ENCODE results near the gene OSBPL7. TPM values are rescaled to one million over a fixed set of nuclear protein-coding genes. Genes with fewer than 3 reads are reported as not detected.

Gene OSBPL7
- total RNA-seq, 1 experiment from 2014 or later = 13.0 TPM

DNA sequence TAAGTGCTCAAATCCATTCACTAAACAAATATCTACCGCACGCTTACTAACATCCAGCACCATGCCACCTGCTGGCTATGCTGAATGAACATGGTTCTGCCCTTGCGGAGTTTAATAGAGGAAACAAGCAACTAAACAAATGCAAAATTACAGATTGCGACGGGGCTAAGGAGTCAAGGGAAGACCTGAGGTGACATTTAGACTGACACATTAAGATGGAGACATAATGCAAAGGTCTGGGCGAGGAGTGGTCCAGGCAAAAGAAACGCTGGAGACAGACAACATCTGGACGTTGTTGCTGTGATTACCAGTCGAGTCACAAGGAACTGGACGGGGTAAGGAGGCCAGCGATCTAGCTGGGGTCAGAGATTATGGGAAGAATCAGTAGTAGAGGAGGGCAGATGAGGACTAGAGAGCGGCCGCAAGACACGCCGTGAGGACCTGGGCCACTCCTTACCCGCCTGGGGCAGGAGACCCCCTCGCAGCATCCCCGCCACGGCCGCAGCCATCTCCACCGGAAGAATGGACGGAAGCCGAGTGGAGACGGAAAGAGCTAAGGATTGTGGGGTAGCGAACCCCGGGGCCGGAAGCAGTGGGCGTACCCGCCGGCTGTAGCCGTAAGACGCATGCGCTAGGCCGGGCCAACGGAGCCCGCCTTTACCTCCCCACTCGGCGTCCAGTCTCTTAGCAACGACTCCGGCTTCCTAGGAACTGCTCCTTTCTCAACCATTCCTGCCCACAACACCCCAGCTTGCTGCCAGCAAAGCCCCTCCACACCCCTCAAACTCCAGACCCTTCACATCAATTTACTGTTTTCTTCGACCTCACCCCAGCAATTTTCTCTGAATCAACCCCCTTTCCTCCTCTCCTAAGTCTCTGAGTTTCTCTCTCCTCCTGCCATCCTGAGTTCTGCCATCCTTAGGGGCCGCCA, 9.7 kb upstream of the OSBPL7 start, which contains the start of the genes LRRC46 and MRPL10:
TSS of gene LRRC46 (plus strand) at position 668 of the 931 bp plus-strand sequence. CDS start 320 bp downstream, outside the sequence.
TSS of gene MRPL10 (minus strand) at position 539 of the 931 bp plus-strand sequence. CDS start at position 509, 30 bp downstream.
- TF ChIP-seq, protein P1, sequence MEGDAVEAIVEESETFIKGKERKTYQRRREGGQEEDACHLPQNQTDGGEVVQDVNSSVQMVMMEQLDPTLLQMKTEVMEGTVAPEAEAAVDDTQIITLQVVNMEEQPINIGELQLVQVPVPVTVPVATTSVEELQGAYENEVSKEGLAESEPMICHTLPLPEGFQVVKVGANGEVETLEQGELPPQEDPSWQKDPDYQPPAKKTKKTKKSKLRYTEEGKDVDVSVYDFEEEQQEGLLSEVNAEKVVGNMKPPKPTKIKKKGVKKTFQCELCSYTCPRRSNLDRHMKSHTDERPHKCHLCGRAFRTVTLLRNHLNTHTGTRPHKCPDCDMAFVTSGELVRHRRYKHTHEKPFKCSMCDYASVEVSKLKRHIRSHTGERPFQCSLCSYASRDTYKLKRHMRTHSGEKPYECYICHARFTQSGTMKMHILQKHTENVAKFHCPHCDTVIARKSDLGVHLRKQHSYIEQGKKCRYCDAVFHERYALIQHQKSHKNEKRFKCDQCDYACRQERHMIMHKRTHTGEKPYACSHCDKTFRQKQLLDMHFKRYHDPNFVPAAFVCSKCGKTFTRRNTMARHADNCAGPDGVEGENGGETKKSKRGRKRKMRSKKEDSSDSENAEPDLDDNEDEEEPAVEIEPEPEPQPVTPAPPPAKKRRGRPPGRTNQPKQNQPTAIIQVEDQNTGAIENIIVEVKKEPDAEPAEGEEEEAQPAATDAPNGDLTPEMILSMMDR (conservative IDR thresholded peaks at IDR 0.05) = peak; percentile 45; the same call in 2 of the 3 replicates
- no peaks in the 10 kb centered on the region for H3K27me3 ChIP-seq (ENCODE audit: insufficient read depth, low read length)

More for the DNA sequence above, 9.7 kb upstream of the OSBPL7 start, which contains the start of the genes LRRC46 and MRPL10:
- no peaks in the 10 kb centered on the region for H3K4me1 ChIP-seq (ENCODE audit: insufficient read depth, low read length)
- Mint-ChIP-seq H3K4me3 (peak within 1 kb of the TSS; percentile 86 to 95), H3K36me3 (ENCODE audit: insufficient read depth in 1 of 3, low read depth in 3 of 3) (peaks cover 14 to 33% (median 27%) of the 10 kb centered on the region in 3 experiments), H3K27ac (peak within 1 kb of the TSS; percentile 68 to 90 (median 71)), H3K27me3 (ENCODE audit: low read depth) (peaks cover 2% of the 10 kb centered on the region; the same call in 1 of the 2 replicates), H3K9me3 (no peaks in the 10 kb centered on the region; a peak in 1 of 5 replicates), H3K4me1 (peaks cover 8 to 14% of the 10 kb centered on the region in 2 experiments)
- peaks cover 10% of the 10 kb centered on the region for H3K23me2 ChIP-seq (ENCODE audit: insufficient read length, low read depth, low read length, poor library complexity, severe bottlenecking)
- H4K8ac ChIP-seq (replicated peaks; ENCODE audit: insufficient read length, low read depth, low read length) = no peak within 1 kb of the TSS
- H3T11ph ChIP-seq (ENCODE audit: low read length) = no peak within 1 kb of the TSS
- no peak within 1 kb of the TSS for H3K56ac ChIP-seq (ENCODE audit: insufficient read length, low read depth, low read length)
- no peak within 1 kb of the TSS for H2BK20ac ChIP-seq (ENCODE audit: low read depth, low read length, poor library complexity, severe bottlenecking)
- H3K79me1 ChIP-seq (ENCODE audit: insufficient read depth, low read depth, low read length, poor library complexity, severe bottlenecking) = peaks cover 3% of the 10 kb centered on the region
- H2AFZ ChIP-seq (ENCODE audit: low read length) = no peak within 1 kb of the TSS
- no peak within 1 kb of the TSS for H3K4ac ChIP-seq (ENCODE audit: low read depth, low read length)
- no peak within 1 kb of the TSS for H2AK5ac ChIP-seq (ENCODE audit: insufficient read length, low read length)
- H3K9me3 ChIP-seq (ENCODE audit: control insufficient read depth, low read depth, low read length) = no peaks in the 10 kb centered on the region
- no peak within 1 kb of the TSS for H2BK120ac ChIP-seq (ENCODE audit: low read depth, low read length, poor library complexity, severe bottlenecking)
- H3K14ac ChIP-seq (ENCODE audit: insufficient read depth, low read length) = peak within 1 kb of the TSS; percentile 75
- peak; percentile 97 for DNase-seq
- WGBS (ENCODE audit: extremely low coverage, insufficient read length, low lambda C conversion rate) = no CpG with 5 or more reads among the region's 42 CpGs
- H2BK5ac ChIP-seq (ENCODE audit: insufficient read length, low read length) = no peak within 1 kb of the TSS
- peak within 1 kb of the TSS; percentile 89 for H3K9ac ChIP-seq (ENCODE audit: extremely low read depth, insufficient read length, low read length)
- no peak within 1 kb of the TSS for H2BK15ac ChIP-seq (ENCODE audit: low read depth, low read length)
- H3K79me2 ChIP-seq (ENCODE audit: insufficient read depth, low read length) = no peaks in the 10 kb centered on the region
- H3K4me2 ChIP-seq (ENCODE audit: insufficient read depth, insufficient read length, low read length) = peak within 1 kb of the TSS; percentile 81
- H4K5ac ChIP-seq (ENCODE audit: insufficient read length, low read depth, low read length) = no peak within 1 kb of the TSS
- H4K91ac ChIP-seq (ENCODE audit: insufficient read length, low read depth, low read length) = no peak within 1 kb of the TSS
- no peak within 1 kb of the TSS for H3K23ac ChIP-seq (ENCODE audit: insufficient read length, low read depth, low read length)
- no peak within 1 kb of the TSS for H3K27ac ChIP-seq (ENCODE audit: insufficient read length, low read depth, low read length)
- no peak within 1 kb of the TSS for H2BK12ac ChIP-seq (ENCODE audit: insufficient read length, low read depth, low read length)
- H3K18ac ChIP-seq (ENCODE audit: insufficient read length, low read depth, low read length) = peak within 1 kb of the TSS; percentile 62
- H4K20me1 ChIP-seq (ENCODE audit: control insufficient read depth, insufficient read depth, insufficient read length) = no peaks in the 10 kb centered on the region

All from H9 (cell line).